IMR-90 (cell line): ENCODE results near the gene KLHL14. TPM values are rescaled to one million over a fixed set of nuclear protein-coding genes. Genes with fewer than 3 reads are reported as not detected.

ENCODE experiments used
- ATAC-seq: fragments of 200-7000 bp; cut with Tn5 transposase; 2 replicates; pipeline ENCODE4 v1.9.1; 2020; ENCODE audit warnings: low read depth, mild to moderate bottlenecking, moderate library complexity
- BruUV-seq: library from RNA; stranded (reverse); fragments of 400-500 nt; replicated peaks from 2 replicates; lab custom pipeline; 2021; lab: Mats Ljungman, UMichigan
- CTCF ChIA-PET: fragments of 300-600 bp; formaldehyde crosslinking; extraction: SDS; loops from one replicate; lab custom pipeline; 2021; ENCODE audit warnings: antibody characterized with exemption; lab: Yijun Ruan, JAX
- POLR2A ChIA-PET: fragments of 300-600 bp; sonication (Branson Sonifier 250); formaldehyde crosslinking; loops from one replicate; lab custom pipeline; 2022; ENCODE audit warnings: antibody characterized with exemption; ENCODE audit not compliant: unreplicated experiment; lab: Charles Lee
- DNase-seq: peaks from one replicate; pipeline ENCODE4 v3.0.0; 2013
- H2AFZ ChIP-seq: replicated peaks from 2 replicates; pipeline ENCODE3; 2013; ENCODE audit warnings: low read length, mild to moderate bottlenecking; ENCODE audit not compliant: poor library complexity
- H2AK5ac ChIP-seq: 2 replicates; pipeline ENCODE4 v1.6.1; 2013; ENCODE audit warnings: low read depth, low read length, inconsistent platforms
- H2AK9ac ChIP-seq: replicated peaks from 2 replicates; pipeline ENCODE3; 2013; ENCODE audit warnings: mild to moderate bottlenecking, low read depth, low read length, moderate library complexity; ENCODE audit not compliant: poor library complexity
- H2BK120ac ChIP-seq: 2 replicates; pipeline ENCODE4 v1.6.1; 2013; ENCODE audit warnings: low read depth, low read length, inconsistent platforms
- H2BK15ac ChIP-seq: 3 replicates; pipeline ENCODE4 v1.6.1; 2013; ENCODE audit warnings: low read depth, low read length, inconsistent platforms
- H2BK20ac ChIP-seq: 2 replicates; pipeline ENCODE4 v1.6.1; 2013; ENCODE audit warnings: low read depth, mild to moderate bottlenecking, inconsistent platforms, low read length, moderate library complexity
- H2BK5ac ChIP-seq: 2 replicates; pipeline ENCODE4 v1.6.1; 2013; ENCODE audit warnings: mild to moderate bottlenecking, low read depth, low read length, inconsistent platforms; ENCODE audit not compliant: poor library complexity, severe bottlenecking
- H3K14ac ChIP-seq: replicated peaks from 2 replicates; pipeline ENCODE4 v1.6.1; 2013; ENCODE audit warnings: low read depth, low read length, inconsistent platforms
- H3K18ac ChIP-seq: 2 replicates; pipeline ENCODE4 v1.6.1; 2013; ENCODE audit warnings: low read depth, low read length, control low read depth
- H3K23ac ChIP-seq: 2 replicates; pipeline ENCODE4 v1.6.1; 2013; ENCODE audit warnings: low read depth, low read length, inconsistent platforms
- H3K27ac ChIP-seq: 2 replicates; pipeline ENCODE4 v1.5.1; 2013; ENCODE audit warnings: mild to moderate bottlenecking, control low read depth, low read length; ENCODE audit not compliant: insufficient read depth
- H3K27me3 ChIP-seq: 2 replicates; pipeline ENCODE4 v1.6.1; 2013; ENCODE audit warnings: low read length; ENCODE audit not compliant: control insufficient read depth, insufficient read depth
- H3K36me3 ChIP-seq: 2 replicates; pipeline ENCODE4 v1.6.1; 2013; ENCODE audit warnings: low read length, mixed read lengths; ENCODE audit not compliant: control insufficient read depth, insufficient read depth
- H3K4ac ChIP-seq: 2 replicates; pipeline ENCODE4 v1.6.1; 2013; ENCODE audit warnings: low read depth, low read length, inconsistent platforms
- H3K4me1 ChIP-seq: 2 replicates; pipeline ENCODE4 v1.6.1; 2013; ENCODE audit warnings: low read length, mixed read lengths; ENCODE audit not compliant: control insufficient read depth, insufficient read depth
- H3K4me2 ChIP-seq: 2 replicates; pipeline ENCODE4 v1.6.1; 2013; ENCODE audit warnings: low read depth, mild to moderate bottlenecking, control low read depth, low read length, moderate library complexity
- H3K4me3 ChIP-seq: 2 replicates; pipeline ENCODE4 v1.5.1; 2013; ENCODE audit warnings: low read depth, mild to moderate bottlenecking, control low read depth, low read length, moderate library complexity; ENCODE audit not compliant: insufficient read depth
- H3K56ac ChIP-seq: 2 replicates; pipeline ENCODE4 v1.6.1; 2013; ENCODE audit warnings: low read length, inconsistent platforms; ENCODE audit not compliant: insufficient read depth; ENCODE audit errors: extremely low read depth
- H3K79me1 ChIP-seq, 2 experiments: 2 replicates each; pipeline ENCODE4 v1.6.1; 2013; ENCODE audit warnings: low read length in 2 of 2, inconsistent platforms in 1 of 2, low read depth in 1 of 2
- H3K9ac ChIP-seq: 2 replicates; pipeline ENCODE4 v1.6.1; 2013; ENCODE audit warnings: low read depth, low read length, control low read depth
- H3K9me1 ChIP-seq: 2 replicates; pipeline ENCODE4 v1.6.1; 2013; ENCODE audit warnings: low read length, inconsistent platforms; ENCODE audit not compliant: insufficient read depth
- H3K9me3 ChIP-seq: 2 replicates; pipeline ENCODE4 v1.6.1; 2013; ENCODE audit warnings: low read length; ENCODE audit not compliant: control insufficient read depth, insufficient read depth
- H4K20me1 ChIP-seq: 2 replicates; pipeline ENCODE4 v1.6.1; 2013; ENCODE audit warnings: low read length, inconsistent platforms; ENCODE audit not compliant: insufficient read depth
- H4K5ac ChIP-seq: 2 replicates; pipeline ENCODE4 v1.6.1; 2013; ENCODE audit warnings: mild to moderate bottlenecking, low read depth, low read length, control low read depth
- H4K8ac ChIP-seq, 2 experiments: 2 replicates each; pipeline ENCODE4 v1.6.1; 2013; ENCODE audit warnings: low read depth in 2 of 2, low read length in 2 of 2, control low read depth in 1 of 2, inconsistent platforms in 1 of 2
- H4K91ac ChIP-seq: 2 replicates; pipeline ENCODE4 v1.6.1; 2013; ENCODE audit warnings: low read depth, low read length, inconsistent platforms; ENCODE audit not compliant: insufficient read depth
- MXI1 ChIP-seq: IDR thresholded peaks from 2 replicates; pipeline ENCODE4 v1.6.1; 2012; ENCODE audit warnings: low read depth, mild to moderate bottlenecking, low read length, moderate library complexity, borderline replicate concordance
- RAD21 ChIP-seq: IDR thresholded peaks from 2 replicates; pipeline ENCODE4 v1.6.1; 2012; ENCODE audit warnings: low read length, improper control_type of control experiment
- SMC3 ChIP-seq: fragments of 150-350 bp; IDR thresholded peaks from 2 replicates; pipeline ENCODE4 v1.6.1; 2016; ENCODE audit warnings: low read depth, mild to moderate bottlenecking, antibody characterized with exemption, low read length, moderate library complexity
- WGBS, 2 experiments: methylation state at CpG; one replicate each; pipeline versions ENCODE4 v1.1.5 to v1.1.7; 2013; ENCODE audit warnings: missing lambda C conversion rate in 2 of 2; ENCODE audit not compliant: insufficient read length in 1 of 2; ENCODE audit errors: extremely low coverage in 2 of 2; 5-methylcytosine and 5-hydroxymethylcytosine counted together
- dilution Hi-C: fragments of 300-500 bp; cut with HindIII; formaldehyde crosslinking; loops from one replicate; pipeline ENCODE4 v1.14.3; 2018; ENCODE audit warnings: low sequenced_read_pairs; ENCODE audit not compliant: unreplicated experiment
- in situ Hi-C: fragments of 300-500 bp; cut with MboI; formaldehyde crosslinking; loops from 3 replicates; pipeline ENCODE4 v1.14.3; 2019; ENCODE audit warnings: low sequenced_read_pairs, inconsistent platforms, mixed read lengths
- intact Hi-C: fragments of 100-400 bp; cut with micrococcal nuclease; formaldehyde crosslinking; loops from 2 replicates; pipeline ENCODE4 v1.10.0; 2022
- polyA plus RNA-seq, 3 experiments: library from polyadenylated mRNA; depleted of rRNA; stranded (reverse); fragments of >200 nt; gene quantifications; 2 replicates each; pipeline ENCODE4 v1.2.3, GENCODE V29; 2012; ENCODE audit warnings: low replicate concordance in 1 of 3
- total RNA-seq: library from RNA; depleted of rRNA; stranded (reverse); fragments of >200 nt; gene quantifications from 2 replicates; pipeline ENCODE4 v1.2.3, GENCODE V29; 2012

The KLHL14 gene
- total and polyA plus RNA-seq, 2 of the 4 experiments (the other 2 are of a cell fraction): not detected

- H3K9ac ChIP-seq: no peak overlapping the region
- no peaks in the 10 kb centered on the region for H3K36me3 ChIP-seq
- H3K18ac ChIP-seq: no peak overlapping the region
- DNase-seq (no peak), ATAC-seq (no peak)
- TF ChIP-seq MXI1 (no peak), SMC3 (no peak), RAD21 (no peak)
- no peak overlapping the region for H3K27ac ChIP-seq
- CTCF ChIA-PET: no interaction called here
- H3K4ac ChIP-seq: no peak overlapping the region
- no peak overlapping the region for H4K91ac ChIP-seq
- no peaks in the 10 kb centered on the region for H4K20me1 ChIP-seq
- H4K8ac ChIP-seq: no peak overlapping the region
- BruUV-seq: no TSS peak
- H4K5ac ChIP-seq: no peak overlapping the region
- no peak overlapping the region for H2AFZ ChIP-seq
- no peak overlapping the region for H2BK5ac ChIP-seq
- no peak overlapping the region for H2BK20ac ChIP-seq
- no peak overlapping the region for H3K4me3 ChIP-seq
- no peak overlapping the region for H2AK9ac ChIP-seq
- intact Hi-C loops: no loop called here
- dilution Hi-C loops: no loop called here
- in situ Hi-C loops: no loop called here
- H2BK15ac ChIP-seq: no peak overlapping the region
- no peaks in the 10 kb centered on the region for H3K9me1 ChIP-seq
- no peaks in the 10 kb centered on the region for H3K27me3 ChIP-seq
- no CpG with 5 or more reads among the region's 3 CpGs for WGBS, 2 experiments
- no peaks in the 10 kb centered on the region for H3K79me1 ChIP-seq
- no peaks in the 10 kb centered on the region for H3K4me1 ChIP-seq
- no peak overlapping the region for H3K23ac ChIP-seq
- H3K14ac ChIP-seq: no peak overlapping the region
- H3K56ac ChIP-seq: no peak overlapping the region
- H2BK120ac ChIP-seq: no peak overlapping the region
- POLR2A ChIA-PET: no interaction called here
- H3K9me3 ChIP-seq: no peaks in the 10 kb centered on the region
- no peak overlapping the region for H3K4me2 ChIP-seq
- H2AK5ac ChIP-seq: no peak overlapping the region
Measured at GRCh38 chr18:32724071-32724749, 48.6 kb downstream of the KLHL14 start.
